GM10248 (cell line): ENCODE data around the gene ZNF285.

ENCODE experiments used
- CTCF ChIA-PET: fragments of 300-600 bp; sonication (Branson Sonifier 250); formaldehyde crosslinking; extraction: SDS; loops from one replicate; lab custom pipeline; 2021; ENCODE audit warnings: antibody characterized with exemption; lab: Yijun Ruan, JAX
- POLR2A ChIA-PET: fragments of 350-650 bp; sonication (Branson Sonifier 250); formaldehyde crosslinking; extraction: SDS; loops from one replicate; lab custom pipeline; 2020; ENCODE audit warnings: antibody characterized with exemption; lab: Yijun Ruan, JAX
- DNase-seq: peaks from one replicate; pipeline ENCODE4 v3.0.0; 2012; ENCODE audit errors: extremely low spot score
- TF ChIP-seq, protein P1 (sequence below): IDR thresholded peaks from 2 replicates; pipeline ENCODE4 v1.5.1; 2012; ENCODE audit warnings: mild to moderate bottlenecking, low read depth; ENCODE audit errors: extremely low read depth, missing control alignments, control extremely low read depth

ZNF285 gene

GRCh38 chr19:44374789-44375188, 26.6 kb downstream of the ZNF285 start:
- DNase-seq = no peak
- TF ChIP-seq, protein P1, sequence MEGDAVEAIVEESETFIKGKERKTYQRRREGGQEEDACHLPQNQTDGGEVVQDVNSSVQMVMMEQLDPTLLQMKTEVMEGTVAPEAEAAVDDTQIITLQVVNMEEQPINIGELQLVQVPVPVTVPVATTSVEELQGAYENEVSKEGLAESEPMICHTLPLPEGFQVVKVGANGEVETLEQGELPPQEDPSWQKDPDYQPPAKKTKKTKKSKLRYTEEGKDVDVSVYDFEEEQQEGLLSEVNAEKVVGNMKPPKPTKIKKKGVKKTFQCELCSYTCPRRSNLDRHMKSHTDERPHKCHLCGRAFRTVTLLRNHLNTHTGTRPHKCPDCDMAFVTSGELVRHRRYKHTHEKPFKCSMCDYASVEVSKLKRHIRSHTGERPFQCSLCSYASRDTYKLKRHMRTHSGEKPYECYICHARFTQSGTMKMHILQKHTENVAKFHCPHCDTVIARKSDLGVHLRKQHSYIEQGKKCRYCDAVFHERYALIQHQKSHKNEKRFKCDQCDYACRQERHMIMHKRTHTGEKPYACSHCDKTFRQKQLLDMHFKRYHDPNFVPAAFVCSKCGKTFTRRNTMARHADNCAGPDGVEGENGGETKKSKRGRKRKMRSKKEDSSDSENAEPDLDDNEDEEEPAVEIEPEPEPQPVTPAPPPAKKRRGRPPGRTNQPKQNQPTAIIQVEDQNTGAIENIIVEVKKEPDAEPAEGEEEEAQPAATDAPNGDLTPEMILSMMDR = no peak
- CTCF ChIA-PET = no interaction called here
- POLR2A ChIA-PET = no interaction called here

- no peak for DNase-seq
- CTCF ChIA-PET = no interaction called here
- POLR2A ChIA-PET = no interaction called here
- TF ChIP-seq, protein P1 = no peak
Observed at GRCh38 chr19:44371815-44372480, 29.5 kb downstream of the ZNF285 start.

- TF ChIP-seq, protein P1 = no peak
- ChIA-PET POLR2A (no interaction called here), CTCF (no interaction called here)
- DNase-seq = no peak
Observed at GRCh38 chr19:44367024-44367423, 34.4 kb downstream of the ZNF285 start.

- POLR2A ChIA-PET = no interaction called here
- CTCF ChIA-PET = no interaction called here
- no peak for DNase-seq
- TF ChIP-seq, protein P1 = no peak
Observed at GRCh38 chr19:44356383-44357111, 44.9 kb downstream of the ZNF285 start, which contains the start of gene ZNF112. Gene ZNF112, minus strand, starts transcription at chr19:44356680. Its CDS starts 16,141 bp downstream, at chr19:44340539.

DNA sequence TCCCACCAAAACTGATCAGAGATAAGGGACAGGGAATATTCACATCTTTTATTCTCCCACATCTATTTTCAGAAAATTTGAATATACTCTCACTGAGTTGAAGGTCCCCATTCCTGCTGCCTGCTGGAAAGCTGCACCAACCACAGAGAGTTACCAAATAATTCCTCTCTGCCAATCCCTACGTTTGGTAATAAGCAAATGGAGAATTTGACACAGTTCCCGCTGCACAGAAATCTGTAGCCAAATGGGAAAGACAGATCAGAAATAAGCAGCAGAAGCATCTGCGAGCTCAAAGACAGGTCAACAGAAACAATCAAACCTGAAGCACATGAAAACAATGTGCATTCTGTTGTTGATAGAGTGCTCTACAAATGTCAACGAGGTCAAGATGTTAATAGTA, 54.9 kb downstream of the ZNF285 start:
- CTCF ChIA-PET = no interaction called here
- POLR2A ChIA-PET = no interaction called here
- DNase-seq = no peak
- TF ChIP-seq, protein P1 = no peak

DNA sequence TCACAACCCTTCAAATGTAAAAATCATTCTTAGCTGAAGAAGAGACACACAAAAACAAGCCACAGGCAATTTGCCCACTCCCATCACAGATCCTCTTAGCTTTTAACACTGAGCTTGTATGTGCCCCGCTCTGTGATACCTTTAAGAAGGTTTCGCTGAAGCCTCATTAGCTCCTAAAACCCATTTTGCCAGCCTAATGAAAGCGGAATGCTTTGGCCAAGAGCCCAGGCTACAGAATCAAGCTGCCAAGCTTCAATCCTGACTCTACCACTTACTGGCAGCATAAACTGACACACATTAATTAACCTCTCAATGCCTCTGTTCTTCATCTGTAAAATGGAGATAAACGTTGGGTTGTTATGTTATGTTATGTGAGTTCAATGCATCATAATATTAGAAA, 55.4 kb downstream of the ZNF285 start:
- TF ChIP-seq, protein P1 = no peak
- CTCF ChIA-PET = no interaction called here
- DNase-seq = no peak

More for the DNA sequence above, 55.4 kb downstream of the ZNF285 start:
- POLR2A ChIA-PET = no interaction called here
